ENCODE data around the gene TRAPPC10. TPM values are rescaled to one million over a fixed set of nuclear protein-coding genes. Genes with fewer than 3 reads are reported as not detected.
A peak's percentile ranks its signal among the peaks of the same experiment; 100 is the strongest.
"Not testable (repeated sequence)": the region's sequence is repeated elsewhere in the genome, so short reads cannot be mapped to it uniquely, and the experiment has no call there.

TRAPPC10 gene
- total RNA-seq, 3 donors from 2014 or later = 43.0 to 48.1 (median 44.8) TPM

GRCh38 chr21:44085491-44086321, 73.6 kb downstream of the TRAPPC10 start:
- no peak for ATAC-seq
- peak overlapping the region; percentile 67 for H3K4me3 Mint-ChIP-seq
- no peaks in the 10 kb centered on the region for H3K27me3 Mint-ChIP-seq (ENCODE audit: low read depth)
- DNase-seq = no peak
- H3K9me3 Mint-ChIP-seq = no peaks in the 10 kb centered on the region
- peaks cover 98% of the 10 kb centered on the region for H3K4me1 Mint-ChIP-seq (ENCODE audit: low read depth)
- H3K36me3 Mint-ChIP-seq (ENCODE audit: insufficient read depth) = peaks cover 61% of the 10 kb centered on the region

GRCh38 chr21:44086636-44087425, 74.7 kb downstream of the TRAPPC10 start:
- no peak for DNase-seq
- Mint-ChIP-seq H3K36me3 (ENCODE audit: insufficient read depth) (peaks cover 52% of the 10 kb centered on the region), H3K27me3 (ENCODE audit: low read depth) (no peaks in the 10 kb centered on the region), H3K4me1 (ENCODE audit: low read depth) (peaks cover 88% of the 10 kb centered on the region), H3K9me3 (no peaks in the 10 kb centered on the region), H3K4me3 (no peak overlapping the region)
- no peak for ATAC-seq

GRCh38 chr21:44087426-44088400, 75.6 kb downstream of the TRAPPC10 start:
- Mint-ChIP-seq H3K4me3 (peak overlapping the region; percentile 31), H3K27me3 (ENCODE audit: low read depth) (no peaks in the 10 kb centered on the region), H3K4me1 (ENCODE audit: low read depth) (peaks cover 81% of the 10 kb centered on the region), H3K9me3 (no peaks in the 10 kb centered on the region), H3K36me3 (ENCODE audit: insufficient read depth) (peaks cover 48% of the 10 kb centered on the region)
- ATAC-seq = no peak
- DNase-seq = no peak

- Mint-ChIP-seq H3K36me3 (ENCODE audit: insufficient read depth) (peaks cover 42% of the 10 kb centered on the region), H3K4me1 (ENCODE audit: low read depth) (peaks cover 74% of the 10 kb centered on the region), H3K27me3 (ENCODE audit: low read depth) (no peaks in the 10 kb centered on the region), H3K4me3 (no peak overlapping the region), H3K9me3 (no peaks in the 10 kb centered on the region)
- ATAC-seq (no peak), DNase-seq (no peak)
Measured at GRCh38 chr21:44088401-44088780, 76.3 kb downstream of the TRAPPC10 start.

GRCh38 chr21:44089001-44089911, 77.1 kb downstream of the TRAPPC10 start:
- H3K4me1 Mint-ChIP-seq (ENCODE audit: low read depth) = peaks cover 65% of the 10 kb centered on the region
- DNase-seq = peak; percentile 18
- H3K9me3 Mint-ChIP-seq = no peaks in the 10 kb centered on the region
- H3K36me3 Mint-ChIP-seq (ENCODE audit: insufficient read depth) = peaks cover 40% of the 10 kb centered on the region
- peak overlapping the region; percentile 68 for H3K4me3 Mint-ChIP-seq
- no peaks in the 10 kb centered on the region for H3K27me3 Mint-ChIP-seq (ENCODE audit: low read depth)
- peak; percentile 67 to 73 for ATAC-seq

GRCh38 chr21:44090325-44090724, 78.2 kb downstream of the TRAPPC10 start:
- H3K9me3 Mint-ChIP-seq = no peaks in the 10 kb centered on the region
- DNase-seq (no peak), ATAC-seq (peak in 1 of 2 donors; percentile 15)
- peaks cover 40% of the 10 kb centered on the region for H3K36me3 Mint-ChIP-seq (ENCODE audit: insufficient read depth)
- no peaks in the 10 kb centered on the region for H3K27me3 Mint-ChIP-seq (ENCODE audit: low read depth)
- peaks cover 55% of the 10 kb centered on the region for H3K4me1 Mint-ChIP-seq (ENCODE audit: low read depth)
- peak overlapping the region; percentile 46 for H3K4me3 Mint-ChIP-seq

GRCh38 chr21:44092211-44092610, 80.1 kb downstream of the TRAPPC10 start:
- Mint-ChIP-seq H3K27me3 (ENCODE audit: low read depth) (no peaks in the 10 kb centered on the region), H3K36me3 (ENCODE audit: insufficient read depth) (peaks cover 34% of the 10 kb centered on the region), H3K4me3 (no peak overlapping the region), H3K4me1 (ENCODE audit: low read depth) (peaks cover 36% of the 10 kb centered on the region), H3K9me3 (no peaks in the 10 kb centered on the region)
- DNase-seq (no peak), ATAC-seq (no peak)

- DNase-seq = no peak
- H3K9me3 Mint-ChIP-seq = no peaks in the 10 kb centered on the region
- H3K36me3 Mint-ChIP-seq (ENCODE audit: insufficient read depth) = peaks cover 25% of the 10 kb centered on the region
- H3K27me3 Mint-ChIP-seq (ENCODE audit: low read depth) = no peaks in the 10 kb centered on the region
- H3K4me1 Mint-ChIP-seq (ENCODE audit: low read depth) = peaks cover 20% of the 10 kb centered on the region
- no peak for ATAC-seq
- no peak overlapping the region for H3K4me3 Mint-ChIP-seq
Measured at GRCh38 chr21:44093761-44094160, 81.7 kb downstream of the TRAPPC10 start.

- Mint-ChIP-seq H3K4me3 (no peak overlapping the region), H3K27me3 (ENCODE audit: low read depth) (no peaks in the 10 kb centered on the region), H3K4me1 (ENCODE audit: low read depth) (peaks cover 9% of the 10 kb centered on the region), H3K36me3 (ENCODE audit: insufficient read depth) (peaks cover 15% of the 10 kb centered on the region), H3K9me3 (no peaks in the 10 kb centered on the region)
- ATAC-seq (no peak), DNase-seq (no peak)
Measured at GRCh38 chr21:44094832-44095231, 82.7 kb downstream of the TRAPPC10 start.

GRCh38 chr21:44098507-44098906, 86.4 kb downstream of the TRAPPC10 start:
- H3K27me3 Mint-ChIP-seq (ENCODE audit: low read depth); H3K36me3 Mint-ChIP-seq (ENCODE audit: insufficient read depth); DNase-seq; H3K4me3 Mint-ChIP-seq; H3K4me1 Mint-ChIP-seq (ENCODE audit: low read depth); H3K9me3 Mint-ChIP-seq; ATAC-seq: not testable (repeated sequence)

GRCh38 chr21:44098964-44099363, 86.9 kb downstream of the TRAPPC10 start:
- ATAC-seq; H3K36me3 Mint-ChIP-seq (ENCODE audit: insufficient read depth); DNase-seq; H3K4me3 Mint-ChIP-seq; H3K4me1 Mint-ChIP-seq (ENCODE audit: low read depth); H3K27me3 Mint-ChIP-seq (ENCODE audit: low read depth); H3K9me3 Mint-ChIP-seq: not testable (repeated sequence)

GRCh38 chr21:44107026-44107501, 95.0 kb downstream of the TRAPPC10 start, which contains the start of gene PWP2:
Gene PWP2, plus strand, starts transcription at chr21:44107399. Its CDS starts 18 bp downstream, at chr21:44107417.
- not testable (repeated sequence) for H3K27me3 Mint-ChIP-seq (ENCODE audit: low read depth); H3K4me1 Mint-ChIP-seq (ENCODE audit: low read depth); H3K36me3 Mint-ChIP-seq (ENCODE audit: insufficient read depth); H3K9me3 Mint-ChIP-seq
- ATAC-seq (peak; percentile 90 to 94), DNase-seq (peak; percentile 71)
- H3K4me3 Mint-ChIP-seq = peak within 1 kb of the TSS; percentile 42

- ATAC-seq = peak; percentile 64 to 76
- not testable (repeated sequence) for H3K4me3 Mint-ChIP-seq; H3K9me3 Mint-ChIP-seq; H3K4me1 Mint-ChIP-seq (ENCODE audit: low read depth); H3K36me3 Mint-ChIP-seq (ENCODE audit: insufficient read depth); H3K27me3 Mint-ChIP-seq (ENCODE audit: low read depth); DNase-seq
Measured at GRCh38 chr21:44107589-44107988, 95.5 kb downstream of the TRAPPC10 start.

Measured in activated T-cell treated with anti-CD3 and anti-CD28 coated beads, Interleukin-2, amount 50 U/mL, for 4 hours (primary cell).